Mesothelial cell of epicardium (in vitro differentiated cells): ENCODE measurements around the gene ADAMTSL2. TPM values are rescaled to one million over a fixed set of nuclear protein-coding genes. Genes with fewer than 3 reads are reported as not detected.

Source experiments
- DNase-seq, 2 experiments: peaks; one replicate each; pipeline ENCODE4 v3.0.0; 2021; ENCODE audit warnings: low spot score in 2 of 2; ENCODE audit not compliant: unreplicated experiment in 2 of 2
- H3K27ac Mint-ChIP-seq: 2 replicates; pipeline ENCODE4 v1.8.0; 2021; ENCODE audit warnings: mixed read lengths
- H3K27me3 Mint-ChIP-seq: 2 replicates; pipeline ENCODE4 v1.8.0; 2021; ENCODE audit warnings: low read depth, mixed read lengths
- H3K36me3 Mint-ChIP-seq: 2 replicates; pipeline ENCODE4 v1.8.0; 2021; ENCODE audit warnings: mixed read lengths
- H3K4me1 Mint-ChIP-seq: 2 replicates; pipeline ENCODE4 v1.8.0; 2021; ENCODE audit warnings: mixed read lengths
- H3K4me3 Mint-ChIP-seq: 2 replicates; pipeline ENCODE4 v1.8.0; 2021; ENCODE audit warnings: mild to moderate bottlenecking, moderate library complexity, mixed read lengths
- H3K9me3 Mint-ChIP-seq: 2 replicates; pipeline ENCODE4 v1.8.0; 2021; ENCODE audit warnings: mixed read lengths
- total RNA-seq: library from RNA; stranded (reverse); gene quantifications from 3 replicates; pipeline ENCODE4 v1.2.1, GENCODE V29; 2021
- TF ChIP-seq, protein P1 (sequence below): fragments of 200-600 bp; sonication (generic); IDR thresholded peaks from one replicate; pipeline ENCODE4 v1.5.0; 2021; ENCODE audit warnings: antibody characterized with exemption; ENCODE audit not compliant: unreplicated experiment

ADAMTSL2 gene
- 6.2 to 7.0 TPM (median 6.5 TPM) in 3 replicates for total RNA-seq

DNA sequence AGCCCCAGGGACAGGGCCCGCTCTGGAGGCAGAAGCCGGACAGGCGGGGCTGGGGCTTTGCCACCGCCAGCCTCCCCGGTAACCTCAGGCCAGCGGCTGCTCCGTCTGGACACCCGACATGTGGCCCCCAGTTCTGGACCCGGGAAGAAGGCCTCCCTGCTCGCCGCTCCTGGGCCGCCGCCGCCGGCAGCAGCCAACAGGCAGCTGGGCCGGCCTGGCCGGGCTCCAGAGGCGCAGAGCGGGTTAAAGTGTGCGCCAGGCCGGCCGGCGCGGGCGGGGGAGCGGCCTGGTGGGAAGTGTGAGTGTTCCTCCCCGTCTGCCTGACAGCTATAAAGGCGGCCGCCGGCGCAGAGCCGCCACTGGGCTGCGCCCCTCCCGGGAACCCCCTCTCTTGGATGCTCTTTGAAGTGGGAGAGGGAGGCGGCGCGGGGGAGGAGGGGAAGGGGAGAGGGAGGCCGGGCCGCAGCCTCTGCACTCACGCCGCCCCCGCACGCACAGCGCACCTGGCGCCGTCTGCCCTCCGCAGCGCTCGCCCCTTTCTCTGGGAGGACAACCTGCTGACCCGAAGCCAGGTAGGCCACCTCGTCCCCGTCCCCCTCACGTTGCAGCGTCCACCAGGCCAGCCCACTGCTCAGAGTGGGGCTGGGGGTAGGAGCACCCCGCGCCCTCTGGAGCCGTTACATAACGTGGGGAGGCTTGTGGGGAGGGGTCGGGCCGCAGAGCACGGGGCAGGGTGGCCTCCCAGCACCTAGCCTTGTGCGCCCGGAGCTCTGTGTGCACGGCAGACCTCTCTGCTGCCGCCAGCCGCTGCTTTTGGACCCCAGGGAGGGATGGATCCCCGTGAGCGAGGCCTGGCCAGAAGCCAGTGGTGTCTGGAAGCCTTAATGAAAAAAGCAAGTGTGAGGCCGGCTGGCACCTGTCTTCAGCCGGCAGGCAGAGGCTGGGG, at the start of gene ADAMTSL2:
Gene ADAMTSL2 (plus strand): TSS at position 359 of the 946 bp plus-strand sequence. CDS start 2,009 bp downstream, outside the sequence.
- TF ChIP-seq, protein P1, sequence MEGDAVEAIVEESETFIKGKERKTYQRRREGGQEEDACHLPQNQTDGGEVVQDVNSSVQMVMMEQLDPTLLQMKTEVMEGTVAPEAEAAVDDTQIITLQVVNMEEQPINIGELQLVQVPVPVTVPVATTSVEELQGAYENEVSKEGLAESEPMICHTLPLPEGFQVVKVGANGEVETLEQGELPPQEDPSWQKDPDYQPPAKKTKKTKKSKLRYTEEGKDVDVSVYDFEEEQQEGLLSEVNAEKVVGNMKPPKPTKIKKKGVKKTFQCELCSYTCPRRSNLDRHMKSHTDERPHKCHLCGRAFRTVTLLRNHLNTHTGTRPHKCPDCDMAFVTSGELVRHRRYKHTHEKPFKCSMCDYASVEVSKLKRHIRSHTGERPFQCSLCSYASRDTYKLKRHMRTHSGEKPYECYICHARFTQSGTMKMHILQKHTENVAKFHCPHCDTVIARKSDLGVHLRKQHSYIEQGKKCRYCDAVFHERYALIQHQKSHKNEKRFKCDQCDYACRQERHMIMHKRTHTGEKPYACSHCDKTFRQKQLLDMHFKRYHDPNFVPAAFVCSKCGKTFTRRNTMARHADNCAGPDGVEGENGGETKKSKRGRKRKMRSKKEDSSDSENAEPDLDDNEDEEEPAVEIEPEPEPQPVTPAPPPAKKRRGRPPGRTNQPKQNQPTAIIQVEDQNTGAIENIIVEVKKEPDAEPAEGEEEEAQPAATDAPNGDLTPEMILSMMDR: no peak
- H3K4me1 Mint-ChIP-seq: peaks cover 39% of the 10 kb centered on the region
- no peaks in the 10 kb centered on the region for H3K36me3 Mint-ChIP-seq
- peak within 1 kb of the TSS; percentile 12 for H3K27ac Mint-ChIP-seq
- peak within 1 kb of the TSS; percentile 48 for H3K4me3 Mint-ChIP-seq
- peak; percentile 69 to 74 for DNase-seq
- no peaks in the 10 kb centered on the region for H3K27me3 Mint-ChIP-seq
- H3K9me3 Mint-ChIP-seq: no peaks in the 10 kb centered on the region

DNA sequence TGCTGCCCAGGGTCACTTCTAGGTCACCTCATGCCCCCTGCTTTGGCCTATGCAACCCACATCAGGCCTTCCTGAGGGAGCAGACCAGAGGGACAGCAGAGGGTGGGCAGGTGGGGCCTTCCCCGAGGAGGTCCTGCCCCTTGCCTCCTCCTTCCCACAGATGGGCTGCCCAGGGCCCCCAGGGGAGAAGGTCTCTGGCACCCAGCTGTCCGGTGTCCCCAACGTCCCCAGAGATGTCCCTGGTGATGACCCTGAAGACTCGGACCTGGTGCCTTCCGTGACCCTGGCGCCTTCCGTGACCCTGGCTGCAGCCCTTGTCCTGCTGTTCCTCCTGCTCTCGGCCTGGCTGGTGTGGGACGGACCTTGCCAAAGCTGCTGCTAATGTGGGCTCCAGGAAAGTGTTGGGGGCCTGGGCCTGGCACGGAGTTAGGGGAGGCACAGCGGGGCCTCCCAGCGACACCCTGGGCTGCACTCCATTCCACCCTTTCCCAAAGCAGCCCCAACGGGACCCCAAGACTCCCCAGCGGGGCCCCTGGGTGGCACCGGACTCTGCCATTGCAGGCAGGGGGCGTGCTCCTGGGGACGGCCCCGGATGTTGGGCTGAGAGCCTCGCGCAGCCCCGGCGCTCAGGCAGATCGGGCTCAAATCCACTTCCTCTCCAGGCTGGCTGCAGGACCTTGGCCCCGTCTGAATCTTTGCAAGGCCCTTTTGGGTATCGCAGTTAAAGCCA, 48.8 kb upstream of the ADAMTSL2 start:
- no peaks in the 10 kb centered on the region for H3K36me3 Mint-ChIP-seq

DNA sequence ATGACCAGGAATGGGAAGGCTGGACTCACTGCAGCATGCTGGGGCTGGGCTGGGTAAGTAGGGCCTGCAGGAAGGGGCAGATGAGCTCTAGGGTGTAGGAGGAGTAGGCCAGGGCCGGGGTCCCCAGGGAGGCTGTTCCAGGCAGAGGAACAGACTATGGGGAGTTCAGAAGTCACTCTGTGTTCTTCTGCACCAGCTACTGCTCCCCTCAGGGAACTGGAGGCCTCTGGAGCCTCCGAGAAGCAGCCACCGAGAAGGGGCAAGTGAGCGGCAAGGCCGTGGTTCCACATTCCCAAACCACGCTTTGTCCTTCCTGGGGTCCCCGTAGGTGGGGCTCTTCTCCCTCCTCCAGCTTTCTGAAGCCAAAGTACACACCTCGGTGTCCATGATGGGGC, 47.2 kb upstream of the ADAMTSL2 start:
- H3K9me3 Mint-ChIP-seq: no peaks in the 10 kb centered on the region
- DNase-seq: no peak
- H3K4me1 Mint-ChIP-seq: peaks cover 30% of the 10 kb centered on the region
- no peak overlapping the region for H3K4me3 Mint-ChIP-seq
- TF ChIP-seq, protein P1: no peak
- H3K27ac Mint-ChIP-seq: no peak overlapping the region
- no peaks in the 10 kb centered on the region for H3K27me3 Mint-ChIP-seq
- H3K36me3 Mint-ChIP-seq: no peaks in the 10 kb centered on the region

More for the DNA sequence above, 48.8 kb upstream of the ADAMTSL2 start:
- Mint-ChIP-seq H3K4me3 (no peak overlapping the region), H3K27ac (no peak overlapping the region), H3K9me3 (no peaks in the 10 kb centered on the region), H3K4me1 (peaks cover 27% of the 10 kb centered on the region), H3K27me3 (peaks cover 2% of the 10 kb centered on the region)
- TF ChIP-seq, protein P1: no peak
- DNase-seq: no peak

DNA sequence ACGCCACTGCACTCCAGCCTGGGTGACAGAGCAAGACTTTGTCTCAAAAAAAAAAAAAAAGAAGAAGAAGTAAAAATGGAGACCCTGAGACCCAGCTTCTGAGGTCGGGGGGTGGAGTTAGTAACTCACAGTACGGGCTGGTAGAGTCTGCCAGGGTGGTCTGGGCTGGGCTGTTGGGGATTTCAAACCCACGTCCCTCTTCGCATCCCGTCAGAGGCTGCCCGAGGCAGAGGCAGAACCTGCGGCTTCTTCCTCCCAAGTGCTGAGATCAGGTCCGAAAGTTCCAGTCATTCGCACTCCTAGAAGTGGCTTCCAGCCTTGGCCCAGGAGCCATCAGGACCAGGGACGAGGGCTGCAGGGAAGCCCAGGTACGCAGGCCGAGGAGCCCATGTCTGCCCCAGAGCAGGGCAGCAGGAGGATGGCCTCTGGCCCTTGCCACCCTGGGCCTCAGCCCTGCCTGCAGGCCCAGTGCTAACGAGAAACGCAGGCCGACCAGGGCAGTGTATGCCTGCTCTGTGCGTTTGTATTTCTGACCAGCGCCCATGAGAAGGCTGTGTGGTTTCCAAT, 45.7 kb upstream of the ADAMTSL2 start:
- H3K4me1 Mint-ChIP-seq: peaks cover 39% of the 10 kb centered on the region
- no peaks in the 10 kb centered on the region for H3K36me3 Mint-ChIP-seq
- DNase-seq: no peak
- H3K9me3 Mint-ChIP-seq: no peaks in the 10 kb centered on the region
- H3K27me3 Mint-ChIP-seq: no peaks in the 10 kb centered on the region
- no peak overlapping the region for H3K27ac Mint-ChIP-seq
- TF ChIP-seq, protein P1: no peak
- H3K4me3 Mint-ChIP-seq: no peak overlapping the region

DNA sequence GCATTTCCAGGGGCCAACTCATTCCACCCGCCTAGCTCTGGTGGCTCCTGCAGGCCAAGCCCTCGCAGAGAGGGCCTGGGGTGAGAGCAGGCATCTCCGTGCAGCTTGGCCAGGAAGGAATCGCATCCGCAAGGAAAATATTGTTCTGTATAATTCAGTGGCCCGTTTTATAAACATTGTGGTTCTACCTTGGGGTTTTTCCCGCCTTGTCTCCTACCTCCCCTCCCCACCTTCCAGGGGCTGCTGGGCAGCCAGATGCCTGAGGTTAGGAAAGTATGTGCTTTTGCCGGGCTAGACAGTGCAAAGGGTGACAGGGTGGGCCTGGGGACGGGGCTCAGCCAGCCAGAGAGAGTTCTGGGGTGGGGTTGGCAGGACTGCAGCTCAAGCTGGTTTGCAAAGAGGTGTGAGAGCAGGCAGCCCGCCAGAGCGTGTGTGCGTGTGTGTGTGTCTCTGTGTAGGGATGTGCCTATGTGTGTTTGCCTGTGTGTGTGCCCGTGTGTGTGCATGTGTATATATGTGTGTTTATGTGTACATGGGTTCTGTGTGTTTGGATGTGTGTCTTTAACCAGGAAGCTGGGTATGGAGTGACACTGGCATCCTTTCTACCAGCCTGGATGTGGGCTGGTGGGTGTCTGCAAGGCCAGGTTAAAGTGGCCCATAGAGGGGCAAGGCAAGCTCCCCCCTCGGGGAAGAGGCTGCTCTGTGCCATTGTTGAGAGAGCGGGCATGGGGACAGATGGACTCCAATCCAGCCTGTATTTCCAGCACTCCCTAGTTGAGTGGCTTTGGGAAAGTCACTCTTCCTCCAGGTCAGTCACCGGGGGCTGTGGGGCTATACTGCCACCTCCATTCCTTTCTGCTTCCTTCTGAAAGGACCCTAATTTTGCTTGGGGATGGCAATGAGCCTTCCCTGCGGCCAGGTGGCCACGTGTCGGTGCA, 45.0 kb upstream of the ADAMTSL2 start:
- TF ChIP-seq, protein P1: no peak
- no peaks in the 10 kb centered on the region for H3K27me3 Mint-ChIP-seq
- peak overlapping the region; percentile 30 for H3K27ac Mint-ChIP-seq
- no peak for DNase-seq
- H3K36me3 Mint-ChIP-seq: no peaks in the 10 kb centered on the region
- H3K9me3 Mint-ChIP-seq: no peaks in the 10 kb centered on the region
- H3K4me1 Mint-ChIP-seq: peaks cover 35% of the 10 kb centered on the region
- no peak overlapping the region for H3K4me3 Mint-ChIP-seq
